Measurements from ENCODE around the gene RALB.

Gene RALB

GRCh38 chr2:120260736-120261135 lies 8.1 kb downstream of the RALB start:
- H3K4me3 Mint-ChIP-seq, result no peak overlapping the region
- peaks cover 21% of the 10 kb centered on the region for H3K36me3 Mint-ChIP-seq
- H3K27ac Mint-ChIP-seq, result no peak overlapping the region
- H3K4me1 Mint-ChIP-seq (ENCODE audit: low read depth), result peaks cover 40% of the 10 kb centered on the region
- H3K9me3 Mint-ChIP-seq (ENCODE audit: low read depth), result no peaks in the 10 kb centered on the region
- H3K27me3 Mint-ChIP-seq, result no peaks in the 10 kb centered on the region

- Mint-ChIP-seq H3K36me3 (peaks cover 17% of the 10 kb centered on the region), H3K4me3 (no peak overlapping the region), H3K4me1 (ENCODE audit: low read depth) (peaks cover 33% of the 10 kb centered on the region), H3K27me3 (no peaks in the 10 kb centered on the region), H3K9me3 (ENCODE audit: low read depth) (no peaks in the 10 kb centered on the region), H3K27ac (no peak overlapping the region)
Observed at GRCh38 chr2:120261387-120262006, 8.8 kb downstream of the RALB start.

GRCh38 chr2:120262150-120262549 lies 9.5 kb downstream of the RALB start:
- no peak overlapping the region for H3K27ac Mint-ChIP-seq
- H3K9me3 Mint-ChIP-seq (ENCODE audit: low read depth), result no peaks in the 10 kb centered on the region
- H3K27me3 Mint-ChIP-seq, result no peaks in the 10 kb centered on the region
- peaks cover 33% of the 10 kb centered on the region for H3K4me1 Mint-ChIP-seq (ENCODE audit: low read depth)
- H3K4me3 Mint-ChIP-seq, result no peak overlapping the region
- H3K36me3 Mint-ChIP-seq, result peaks cover 16% of the 10 kb centered on the region

GRCh38 chr2:120262761-120263428 lies 10.2 kb downstream of the RALB start:
- Mint-ChIP-seq H3K36me3 (peaks cover 15% of the 10 kb centered on the region), H3K27me3 (no peaks in the 10 kb centered on the region), H3K27ac (no peak overlapping the region), H3K4me3 (no peak overlapping the region), H3K4me1 (ENCODE audit: low read depth) (peaks cover 29% of the 10 kb centered on the region), H3K9me3 (ENCODE audit: low read depth) (no peaks in the 10 kb centered on the region)

GRCh38 chr2:120265006-120265405 lies 12.4 kb downstream of the RALB start:
- H3K36me3 Mint-ChIP-seq, result peaks cover 14% of the 10 kb centered on the region
- peaks cover 35% of the 10 kb centered on the region for H3K4me1 Mint-ChIP-seq (ENCODE audit: low read depth)
- H3K9me3 Mint-ChIP-seq (ENCODE audit: low read depth), result no peaks in the 10 kb centered on the region
- no peaks in the 10 kb centered on the region for H3K27me3 Mint-ChIP-seq
- H3K27ac Mint-ChIP-seq, result peak overlapping the region; percentile 82
- H3K4me3 Mint-ChIP-seq, result no peak overlapping the region

- no peaks in the 10 kb centered on the region for H3K27me3 Mint-ChIP-seq
- H3K36me3 Mint-ChIP-seq, result peaks cover 12% of the 10 kb centered on the region
- no peaks in the 10 kb centered on the region for H3K9me3 Mint-ChIP-seq (ENCODE audit: low read depth)
- H3K27ac Mint-ChIP-seq, result peak overlapping the region; percentile 94
- H3K4me3 Mint-ChIP-seq, result peak overlapping the region; percentile 14
- H3K4me1 Mint-ChIP-seq (ENCODE audit: low read depth), result peaks cover 35% of the 10 kb centered on the region
Observed at GRCh38 chr2:120267348-120267747, 14.7 kb downstream of the RALB start.

GRCh38 chr2:120269076-120269744 lies 16.6 kb downstream of the RALB start:
- H3K4me1 Mint-ChIP-seq (ENCODE audit: low read depth), result peaks cover 35% of the 10 kb centered on the region
- no peaks in the 10 kb centered on the region for H3K27me3 Mint-ChIP-seq
- H3K27ac Mint-ChIP-seq, result peak overlapping the region; percentile 41
- H3K36me3 Mint-ChIP-seq, result peaks cover 12% of the 10 kb centered on the region
- no peaks in the 10 kb centered on the region for H3K9me3 Mint-ChIP-seq (ENCODE audit: low read depth)
- H3K4me3 Mint-ChIP-seq, result peak overlapping the region; percentile 7

- Mint-ChIP-seq H3K9me3 (ENCODE audit: low read depth) (no peaks in the 10 kb centered on the region), H3K4me1 (ENCODE audit: low read depth) (peaks cover 32% of the 10 kb centered on the region), H3K27me3 (no peaks in the 10 kb centered on the region), H3K27ac (no peak overlapping the region), H3K36me3 (peaks cover 9% of the 10 kb centered on the region), H3K4me3 (no peak overlapping the region)
Observed at GRCh38 chr2:120269816-120270215, 17.2 kb downstream of the RALB start.

- H3K27ac Mint-ChIP-seq, result no peak overlapping the region
- no peak overlapping the region for H3K4me3 Mint-ChIP-seq
- peaks cover 9% of the 10 kb centered on the region for H3K36me3 Mint-ChIP-seq
- H3K27me3 Mint-ChIP-seq, result no peaks in the 10 kb centered on the region
- H3K9me3 Mint-ChIP-seq (ENCODE audit: low read depth), result no peaks in the 10 kb centered on the region
- peaks cover 21% of the 10 kb centered on the region for H3K4me1 Mint-ChIP-seq (ENCODE audit: low read depth)
Observed at GRCh38 chr2:120271711-120272379, 19.2 kb downstream of the RALB start.

GRCh38 chr2:120272763-120273481 lies 20.3 kb downstream of the RALB start:
- Mint-ChIP-seq H3K36me3 (peaks cover 6% of the 10 kb centered on the region), H3K9me3 (ENCODE audit: low read depth) (no peaks in the 10 kb centered on the region), H3K27ac (no peak overlapping the region), H3K4me3 (no peak overlapping the region), H3K4me1 (ENCODE audit: low read depth) (peaks cover 14% of the 10 kb centered on the region), H3K27me3 (no peaks in the 10 kb centered on the region)

- Mint-ChIP-seq H3K27ac (no peak overlapping the region), H3K27me3 (no peaks in the 10 kb centered on the region), H3K4me1 (ENCODE audit: low read depth) (no peaks in the 10 kb centered on the region), H3K9me3 (ENCODE audit: low read depth) (no peaks in the 10 kb centered on the region), H3K4me3 (no peak overlapping the region), H3K36me3 (peaks cover 16% of the 10 kb centered on the region)
Observed at GRCh38 chr2:120275617-120276400, 23.2 kb downstream of the RALB start.

- no peaks in the 10 kb centered on the region for H3K27me3 Mint-ChIP-seq
- no peaks in the 10 kb centered on the region for H3K4me1 Mint-ChIP-seq (ENCODE audit: low read depth)
- H3K36me3 Mint-ChIP-seq, result peaks cover 16% of the 10 kb centered on the region
- no peak overlapping the region for H3K27ac Mint-ChIP-seq
- no peak overlapping the region for H3K4me3 Mint-ChIP-seq
- no peaks in the 10 kb centered on the region for H3K9me3 Mint-ChIP-seq (ENCODE audit: low read depth)
Observed at GRCh38 chr2:120277505-120278205, 25.0 kb downstream of the RALB start.

GRCh38 chr2:120278901-120279300 lies 26.2 kb downstream of the RALB start:
- peaks cover 19% of the 10 kb centered on the region for H3K36me3 Mint-ChIP-seq

More at GRCh38 chr2:120278901-120279300, 26.2 kb downstream of the RALB start:
- Mint-ChIP-seq H3K9me3 (ENCODE audit: low read depth) (no peaks in the 10 kb centered on the region), H3K27me3 (no peaks in the 10 kb centered on the region), H3K4me3 (no peak overlapping the region), H3K27ac (no peak overlapping the region), H3K4me1 (ENCODE audit: low read depth) (no peaks in the 10 kb centered on the region)

Measured in activated naive CD8-positive, alpha-beta T cell (primary cell).